ES-I3 (cell line): ENCODE data around the gene RREB1.

Source experiments
- H3K36me3 ChIP-seq: 2 replicates; pipeline ENCODE4 v1.6.1; 2013; ENCODE audit warnings: mild to moderate bottlenecking, low read length, control low read depth, moderate library complexity; ENCODE audit not compliant: insufficient read depth
- H3K4me1 ChIP-seq: 2 replicates; pipeline ENCODE4 v1.6.1; 2013; ENCODE audit warnings: mild to moderate bottlenecking, control low read depth, low read length; ENCODE audit not compliant: insufficient read depth
- H3K9ac ChIP-seq: 2 replicates; pipeline ENCODE4 v1.6.1; 2013; ENCODE audit warnings: low read depth, mild to moderate bottlenecking, low read length, moderate library complexity
- H3K9me3 ChIP-seq: 2 replicates; pipeline ENCODE4 v1.6.1; 2013; ENCODE audit warnings: mild to moderate bottlenecking, low read length, moderate library complexity; ENCODE audit not compliant: control insufficient read depth, insufficient read depth

Gene RREB1

GRCh38 chr6:7165890-7166267 lies 58.1 kb downstream of the RREB1 start:
- Histone ChIP-seq H3K36me3 (no peaks in the 10 kb centered on the region), H3K9ac (no peak overlapping the region), H3K4me1 (peaks cover 31% of the 10 kb centered on the region), H3K9me3 (no peaks in the 10 kb centered on the region)

DNA sequence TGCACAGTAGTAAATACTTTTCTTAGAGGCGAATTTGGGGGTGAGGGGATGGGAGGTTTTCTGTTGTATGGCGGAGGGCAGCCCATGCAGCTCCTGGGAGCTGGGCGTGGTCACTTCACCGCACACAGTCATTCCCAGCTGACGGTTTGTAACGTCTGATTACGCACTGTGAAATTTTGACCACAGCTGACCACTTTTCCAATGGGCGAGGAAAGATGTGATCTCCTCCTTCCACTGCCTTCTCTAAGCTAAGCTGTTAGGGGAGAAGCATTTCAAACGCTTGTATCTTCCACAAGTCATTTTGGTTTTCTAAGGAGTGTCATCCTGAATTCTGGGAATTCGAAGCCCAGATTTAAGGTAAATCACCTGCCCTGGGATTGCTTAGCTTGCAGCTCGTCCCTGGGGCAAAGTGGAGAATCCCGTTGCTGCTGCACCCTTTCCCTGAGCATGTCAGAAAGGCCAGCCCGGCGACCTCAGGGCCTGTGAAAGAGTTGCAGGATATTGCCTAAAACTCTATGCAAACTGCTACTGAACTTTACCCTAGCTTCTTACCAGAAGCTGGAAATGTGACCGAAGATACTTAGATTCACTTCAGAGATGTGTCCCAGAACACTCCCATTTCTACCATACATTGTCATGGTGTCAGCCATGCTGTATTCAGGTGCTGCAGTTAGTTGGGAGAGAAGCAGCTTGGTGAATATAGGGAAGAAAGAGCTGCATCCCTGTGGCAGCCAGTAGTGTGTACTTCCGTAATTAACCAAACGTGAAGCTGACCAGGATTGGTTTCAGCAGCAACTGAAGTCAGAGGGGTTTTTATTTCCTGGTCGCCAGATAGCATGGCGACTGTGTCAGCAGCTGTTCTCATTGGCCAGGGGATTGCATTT lies 58.9 kb downstream of the RREB1 start:
- H3K9ac ChIP-seq: no peak overlapping the region
- no peaks in the 10 kb centered on the region for H3K9me3 ChIP-seq
- H3K4me1 ChIP-seq: peaks cover 31% of the 10 kb centered on the region

DNA sequence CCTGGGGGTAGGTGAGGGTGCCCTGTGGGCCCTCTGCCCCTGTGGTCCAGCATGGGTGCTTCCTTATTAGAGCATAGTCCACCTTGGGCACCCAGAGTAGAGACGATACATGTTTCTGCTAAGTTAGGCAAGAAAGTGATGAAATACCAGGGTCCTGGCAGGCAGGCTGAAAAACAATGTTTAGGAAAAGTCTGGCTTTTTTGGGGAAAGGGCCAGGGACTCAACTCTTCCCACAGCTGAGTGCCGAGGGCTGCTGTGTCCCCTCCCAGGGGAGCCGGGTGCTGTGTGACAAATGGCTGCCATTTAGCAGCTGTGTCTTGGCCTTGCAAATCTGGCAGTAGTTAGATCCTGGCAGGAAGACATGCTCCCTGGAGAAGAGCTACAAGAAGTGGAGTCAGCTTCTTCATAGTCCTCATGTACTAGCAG lies 61.5 kb downstream of the RREB1 start:
- no peaks in the 10 kb centered on the region for H3K36me3 ChIP-seq
- H3K9ac ChIP-seq: no peak overlapping the region
- peaks cover 36% of the 10 kb centered on the region for H3K4me1 ChIP-seq
- no peaks in the 10 kb centered on the region for H3K9me3 ChIP-seq

More for the DNA sequence above, 58.9 kb downstream of the RREB1 start:
- no peaks in the 10 kb centered on the region for H3K36me3 ChIP-seq

- H3K9me3 ChIP-seq: no peaks in the 10 kb centered on the region
- no peak overlapping the region for H3K9ac ChIP-seq
- H3K4me1 ChIP-seq: peaks cover 32% of the 10 kb centered on the region
- no peaks in the 10 kb centered on the region for H3K36me3 ChIP-seq
Observed at GRCh38 chr6:7170117-7170732, 62.5 kb downstream of the RREB1 start.

- Histone ChIP-seq H3K36me3 (no peaks in the 10 kb centered on the region), H3K9me3 (no peaks in the 10 kb centered on the region), H3K4me1 (peaks cover 33% of the 10 kb centered on the region), H3K9ac (no peak overlapping the region)
Observed at GRCh38 chr6:7171119-7171518, 63.4 kb downstream of the RREB1 start.

- Histone ChIP-seq H3K9ac (no peak overlapping the region), H3K36me3 (no peaks in the 10 kb centered on the region), H3K9me3 (no peaks in the 10 kb centered on the region), H3K4me1 (peaks cover 32% of the 10 kb centered on the region)
Observed at GRCh38 chr6:7171733-7172132, 64.0 kb downstream of the RREB1 start.

GRCh38 chr6:7172649-7173048 lies 64.9 kb downstream of the RREB1 start:
- peaks cover 29% of the 10 kb centered on the region for H3K4me1 ChIP-seq
- no peaks in the 10 kb centered on the region for H3K36me3 ChIP-seq
- no peak overlapping the region for H3K9ac ChIP-seq
- H3K9me3 ChIP-seq: no peaks in the 10 kb centered on the region

GRCh38 chr6:7173843-7174503 lies 66.2 kb downstream of the RREB1 start:
- Histone ChIP-seq H3K9me3 (no peaks in the 10 kb centered on the region), H3K9ac (peak overlapping the region; percentile 2; the same call in 1 of the 2 replicates), H3K4me1 (peaks cover 29% of the 10 kb centered on the region), H3K36me3 (no peaks in the 10 kb centered on the region; the same call in 1 of the 2 replicates)

- H3K4me1 ChIP-seq: peaks cover 25% of the 10 kb centered on the region
Observed at GRCh38 chr6:7175462-7175861, 67.7 kb downstream of the RREB1 start.

GRCh38 chr6:7176208-7176607 lies 68.4 kb downstream of the RREB1 start:
- peaks cover 24% of the 10 kb centered on the region for H3K4me1 ChIP-seq
- H3K9ac ChIP-seq: no peak overlapping the region
- no peaks in the 10 kb centered on the region for H3K9me3 ChIP-seq
- H3K36me3 ChIP-seq: peaks cover 7% of the 10 kb centered on the region

More at GRCh38 chr6:7175462-7175861, 67.7 kb downstream of the RREB1 start:
- no peaks in the 10 kb centered on the region for H3K9me3 ChIP-seq
- H3K36me3 ChIP-seq: no peaks in the 10 kb centered on the region; the same call in 1 of the 2 replicates
- H3K9ac ChIP-seq: no peak overlapping the region

DNA sequence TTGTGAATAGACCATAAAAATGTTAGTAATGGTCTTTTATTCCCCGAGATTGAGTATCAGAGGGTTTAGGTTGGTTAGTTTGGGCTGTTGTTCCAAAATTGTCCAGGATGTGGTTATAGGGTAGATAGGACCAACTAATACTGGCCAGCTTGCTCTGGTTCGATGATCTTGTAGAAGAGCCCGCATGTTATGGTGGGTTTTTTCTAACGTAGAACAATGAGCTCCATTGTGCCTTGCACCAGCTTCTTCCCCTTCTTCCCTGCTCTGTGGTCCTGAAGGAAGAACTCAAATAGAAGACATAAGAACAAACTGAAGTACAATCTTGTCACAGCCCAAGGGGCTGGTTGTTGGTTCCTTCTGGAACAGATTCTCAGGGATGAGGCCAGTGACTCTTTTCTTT lies 70.5 kb downstream of the RREB1 start:
- peaks cover 11% of the 10 kb centered on the region for H3K36me3 ChIP-seq
- no peaks in the 10 kb centered on the region for H3K9me3 ChIP-seq
- H3K9ac ChIP-seq: no peak overlapping the region
- peaks cover 24% of the 10 kb centered on the region for H3K4me1 ChIP-seq

- Histone ChIP-seq H3K4me1 (peaks cover 9% of the 10 kb centered on the region), H3K36me3 (peaks cover 11% of the 10 kb centered on the region), H3K9me3 (no peaks in the 10 kb centered on the region), H3K9ac (no peak overlapping the region)
Observed at GRCh38 chr6:7180751-7181150, 73.0 kb downstream of the RREB1 start.

- H3K36me3 ChIP-seq: peaks cover 15% of the 10 kb centered on the region
- no peaks in the 10 kb centered on the region for H3K9me3 ChIP-seq
- no peak overlapping the region for H3K9ac ChIP-seq
- H3K4me1 ChIP-seq: no peaks in the 10 kb centered on the region
Observed at GRCh38 chr6:7183707-7184106, 75.9 kb downstream of the RREB1 start.

- Histone ChIP-seq H3K9me3 (no peaks in the 10 kb centered on the region), H3K9ac (no peak overlapping the region), H3K36me3 (peaks cover 15% of the 10 kb centered on the region), H3K4me1 (no peaks in the 10 kb centered on the region)
Observed at GRCh38 chr6:7184502-7184901, 76.7 kb downstream of the RREB1 start.
